ENCODE measurements around the gene GID4. TPM values are rescaled to one million over a fixed set of nuclear protein-coding genes. Genes with fewer than 3 reads are reported as not detected.
A peak's percentile ranks its signal among the peaks of the same experiment; 100 is the strongest.

GID4 gene
- total RNA-seq, 3 donors from 2014 or later = 7.6 to 8.4 (median 8.3) TPM

- DNase-seq (no peak), ATAC-seq (no peak)
- H3K36me3 Mint-ChIP-seq (ENCODE audit: insufficient read depth) = peaks cover 4% of the 10 kb centered on the region
- H3K9me3 Mint-ChIP-seq = no peaks in the 10 kb centered on the region
- H3K4me1 Mint-ChIP-seq (ENCODE audit: low read depth) = peaks cover 26% of the 10 kb centered on the region
- H3K4me3 Mint-ChIP-seq = no peak overlapping the region
- no peaks in the 10 kb centered on the region for H3K27me3 Mint-ChIP-seq (ENCODE audit: low read depth)
Measured at GRCh38 chr17:18043491-18043890, 4.3 kb downstream of the GID4 start.

GRCh38 chr17:18044609-18045008 is 5.4 kb downstream of the GID4 start:
- peaks cover 6% of the 10 kb centered on the region for H3K36me3 Mint-ChIP-seq (ENCODE audit: insufficient read depth)
- H3K9me3 Mint-ChIP-seq = no peaks in the 10 kb centered on the region
- no peak for DNase-seq
- no peak for ATAC-seq
- H3K4me3 Mint-ChIP-seq = no peak overlapping the region
- peaks cover 23% of the 10 kb centered on the region for H3K4me1 Mint-ChIP-seq (ENCODE audit: low read depth)
- no peaks in the 10 kb centered on the region for H3K27me3 Mint-ChIP-seq (ENCODE audit: low read depth)

- Mint-ChIP-seq H3K9me3 (no peaks in the 10 kb centered on the region), H3K36me3 (ENCODE audit: insufficient read depth) (peaks cover 6% of the 10 kb centered on the region), H3K27me3 (ENCODE audit: low read depth) (no peaks in the 10 kb centered on the region), H3K4me1 (ENCODE audit: low read depth) (peaks cover 15% of the 10 kb centered on the region), H3K4me3 (no peak overlapping the region)
- no peak for ATAC-seq
- DNase-seq = no peak
Measured at GRCh38 chr17:18045691-18046350, 6.6 kb downstream of the GID4 start.

GRCh38 chr17:18055597-18055996 is 16.4 kb downstream of the GID4 start:
- ATAC-seq (no peak), DNase-seq (no peak)
- Mint-ChIP-seq H3K27me3 (ENCODE audit: low read depth) (no peaks in the 10 kb centered on the region), H3K4me1 (ENCODE audit: low read depth) (no peaks in the 10 kb centered on the region), H3K36me3 (ENCODE audit: insufficient read depth) (peaks cover 29% of the 10 kb centered on the region), H3K9me3 (no peaks in the 10 kb centered on the region), H3K4me3 (no peak overlapping the region)

- peaks cover 29% of the 10 kb centered on the region for H3K36me3 Mint-ChIP-seq (ENCODE audit: insufficient read depth)
- ATAC-seq = no peak
- no peaks in the 10 kb centered on the region for H3K4me1 Mint-ChIP-seq (ENCODE audit: low read depth)
- H3K27me3 Mint-ChIP-seq (ENCODE audit: low read depth) = no peaks in the 10 kb centered on the region
- DNase-seq = no peak
- no peak overlapping the region for H3K4me3 Mint-ChIP-seq
- H3K9me3 Mint-ChIP-seq = no peaks in the 10 kb centered on the region
Measured at GRCh38 chr17:18056214-18056613, 17.0 kb downstream of the GID4 start.

GRCh38 chr17:18059283-18059682 is 20.1 kb downstream of the GID4 start:
- no peak for DNase-seq
- no peak for ATAC-seq
- peaks cover 30% of the 10 kb centered on the region for H3K36me3 Mint-ChIP-seq (ENCODE audit: insufficient read depth)
- H3K27me3 Mint-ChIP-seq (ENCODE audit: low read depth) = no peaks in the 10 kb centered on the region
- H3K9me3 Mint-ChIP-seq = no peaks in the 10 kb centered on the region
- H3K4me1 Mint-ChIP-seq (ENCODE audit: low read depth) = no peaks in the 10 kb centered on the region
- H3K4me3 Mint-ChIP-seq = no peak overlapping the region

- Mint-ChIP-seq H3K4me1 (ENCODE audit: low read depth) (no peaks in the 10 kb centered on the region), H3K36me3 (ENCODE audit: insufficient read depth) (peaks cover 26% of the 10 kb centered on the region), H3K9me3 (no peaks in the 10 kb centered on the region), H3K27me3 (ENCODE audit: low read depth) (no peaks in the 10 kb centered on the region), H3K4me3 (no peak overlapping the region)
- DNase-seq = no peak
- no peak for ATAC-seq
Measured at GRCh38 chr17:18064053-18064452, 24.8 kb downstream of the GID4 start.

GRCh38 chr17:18065546-18065945 is 26.3 kb downstream of the GID4 start:
- no peak for DNase-seq
- no peak overlapping the region for H3K4me3 Mint-ChIP-seq
- H3K4me1 Mint-ChIP-seq (ENCODE audit: low read depth) = no peaks in the 10 kb centered on the region
- peaks cover 20% of the 10 kb centered on the region for H3K36me3 Mint-ChIP-seq (ENCODE audit: insufficient read depth)
- no peaks in the 10 kb centered on the region for H3K9me3 Mint-ChIP-seq
- no peak for ATAC-seq
- no peaks in the 10 kb centered on the region for H3K27me3 Mint-ChIP-seq (ENCODE audit: low read depth)

- H3K4me1 Mint-ChIP-seq (ENCODE audit: low read depth) = peaks cover 6% of the 10 kb centered on the region
- no peaks in the 10 kb centered on the region for H3K27me3 Mint-ChIP-seq (ENCODE audit: low read depth)
- no peak for ATAC-seq
- DNase-seq = no peak
- no peak overlapping the region for H3K4me3 Mint-ChIP-seq
- peaks cover 18% of the 10 kb centered on the region for H3K36me3 Mint-ChIP-seq (ENCODE audit: insufficient read depth)
- no peaks in the 10 kb centered on the region for H3K9me3 Mint-ChIP-seq
Measured at GRCh38 chr17:18066866-18067265, 27.7 kb downstream of the GID4 start.

- Mint-ChIP-seq H3K27me3 (ENCODE audit: low read depth) (no peaks in the 10 kb centered on the region), H3K9me3 (no peaks in the 10 kb centered on the region), H3K4me3 (no peak overlapping the region), H3K36me3 (ENCODE audit: insufficient read depth) (peaks cover 15% of the 10 kb centered on the region), H3K4me1 (ENCODE audit: low read depth) (peaks cover 6% of the 10 kb centered on the region)
- ATAC-seq (no peak), DNase-seq (no peak)
Measured at GRCh38 chr17:18069101-18069500, 29.9 kb downstream of the GID4 start.

GRCh38 chr17:18070861-18071340 is 31.7 kb downstream of the GID4 start:
- Mint-ChIP-seq H3K4me3 (no peak overlapping the region), H3K4me1 (ENCODE audit: low read depth) (peaks cover 6% of the 10 kb centered on the region), H3K27me3 (ENCODE audit: low read depth) (peaks cover 5% of the 10 kb centered on the region), H3K36me3 (ENCODE audit: insufficient read depth) (peaks cover 3% of the 10 kb centered on the region), H3K9me3 (no peaks in the 10 kb centered on the region)
- ATAC-seq (no peak), DNase-seq (no peak)

GRCh38 chr17:18071751-18072150 is 32.5 kb downstream of the GID4 start:
- Mint-ChIP-seq H3K4me3 (no peak overlapping the region), H3K27me3 (ENCODE audit: low read depth) (peaks cover 7% of the 10 kb centered on the region), H3K4me1 (ENCODE audit: low read depth) (peaks cover 6% of the 10 kb centered on the region), H3K9me3 (no peaks in the 10 kb centered on the region), H3K36me3 (ENCODE audit: insufficient read depth) (no peaks in the 10 kb centered on the region)
- DNase-seq = no peak
- ATAC-seq = peak in 1 of 2 donors; percentile 58

GRCh38 chr17:18074566-18075272 is 35.5 kb downstream of the GID4 start:
- ATAC-seq (no peak), DNase-seq (no peak)
- Mint-ChIP-seq H3K36me3 (ENCODE audit: insufficient read depth) (no peaks in the 10 kb centered on the region), H3K4me3 (no peak overlapping the region), H3K27me3 (ENCODE audit: low read depth) (peaks cover 16% of the 10 kb centered on the region), H3K4me1 (ENCODE audit: low read depth) (peaks cover 6% of the 10 kb centered on the region), H3K9me3 (no peaks in the 10 kb centered on the region)

GRCh38 chr17:18076936-18077335 is 37.7 kb downstream of the GID4 start:
- Mint-ChIP-seq H3K9me3 (no peaks in the 10 kb centered on the region), H3K36me3 (ENCODE audit: insufficient read depth) (no peaks in the 10 kb centered on the region), H3K27me3 (ENCODE audit: low read depth) (peaks cover 16% of the 10 kb centered on the region), H3K4me1 (ENCODE audit: low read depth) (no peaks in the 10 kb centered on the region), H3K4me3 (no peak overlapping the region)
- DNase-seq (no peak), ATAC-seq (no peak)

- Mint-ChIP-seq H3K9me3 (no peaks in the 10 kb centered on the region), H3K4me3 (no peak overlapping the region), H3K36me3 (ENCODE audit: insufficient read depth) (no peaks in the 10 kb centered on the region), H3K4me1 (ENCODE audit: low read depth) (no peaks in the 10 kb centered on the region), H3K27me3 (ENCODE audit: low read depth) (peaks cover 15% of the 10 kb centered on the region)
- no peak for DNase-seq
- ATAC-seq = no peak
Measured at GRCh38 chr17:18079543-18079942, 40.3 kb downstream of the GID4 start.

Measured in activated T-cell treated with anti-CD3 and anti-CD28 coated beads, Interleukin-2, amount 50 U/mL, for 4 hours (primary cell).